GM18502 (cell line): Measurements from ENCODE around the gene EHD3.

ENCODE experiments used
- ATAC-seq: cut with Tn5 transposase; IDR thresholded peaks from one replicate; pipeline ENCODE4 v1.9.1; 2021; ENCODE audit warnings: mild to moderate bottlenecking; ENCODE audit not compliant: unreplicated experiment, poor library complexity

Gene EHD3

GRCh38 chr2:31233741-31234682 is at the start of gene EHD3:
EHD3 (plus strand) TSS chr2:31234152; CDS start chr2:31234622, 470 bp downstream.
- ATAC-seq, result peak; percentile 98

DNA sequence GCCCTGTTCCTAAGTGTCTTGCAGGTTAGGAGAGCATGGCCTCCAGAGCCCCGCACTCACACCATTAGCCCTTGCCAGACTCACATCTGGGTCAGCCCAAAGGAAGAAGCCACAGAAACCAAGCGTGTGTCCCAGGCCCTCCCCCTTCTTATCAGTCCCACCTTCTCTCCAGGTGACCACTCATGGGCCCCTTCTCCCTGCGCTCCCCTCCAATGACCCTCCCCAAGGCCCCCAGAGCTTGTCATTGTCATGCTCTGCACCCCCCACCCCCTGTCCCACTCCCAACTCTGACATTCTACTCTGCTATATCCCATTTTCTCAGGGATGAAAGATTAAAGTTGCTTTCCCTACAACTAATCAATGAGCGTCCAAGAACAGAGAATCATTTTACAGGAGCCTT is 46.8 kb upstream of the EHD3 start:
- ATAC-seq, result no peak

- ATAC-seq, result no peak
These were observed 45.8 kb upstream of the EHD3 start for GRCh38 chr2:31188131-31188530.

DNA sequence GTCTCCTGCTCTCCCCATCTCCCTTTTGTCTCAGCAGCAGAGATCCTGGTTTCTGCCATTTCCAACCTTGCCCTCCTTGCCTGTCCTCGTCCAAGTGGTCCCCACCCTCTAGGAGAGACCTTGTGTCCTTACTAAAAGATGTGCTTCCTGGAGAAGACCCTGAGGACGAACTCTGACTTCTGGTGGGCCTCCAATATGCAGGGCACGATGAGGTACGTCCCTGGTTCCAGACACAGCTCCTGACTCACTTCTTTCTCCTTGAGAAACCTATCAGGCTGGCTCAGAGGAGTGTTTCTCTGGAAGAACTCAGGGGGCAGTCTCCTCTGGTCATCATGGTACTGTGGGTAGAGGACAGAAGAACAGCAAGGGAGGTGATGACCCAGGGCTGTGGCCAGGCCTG is 44.8 kb upstream of the EHD3 start:
- ATAC-seq, result no peak

DNA sequence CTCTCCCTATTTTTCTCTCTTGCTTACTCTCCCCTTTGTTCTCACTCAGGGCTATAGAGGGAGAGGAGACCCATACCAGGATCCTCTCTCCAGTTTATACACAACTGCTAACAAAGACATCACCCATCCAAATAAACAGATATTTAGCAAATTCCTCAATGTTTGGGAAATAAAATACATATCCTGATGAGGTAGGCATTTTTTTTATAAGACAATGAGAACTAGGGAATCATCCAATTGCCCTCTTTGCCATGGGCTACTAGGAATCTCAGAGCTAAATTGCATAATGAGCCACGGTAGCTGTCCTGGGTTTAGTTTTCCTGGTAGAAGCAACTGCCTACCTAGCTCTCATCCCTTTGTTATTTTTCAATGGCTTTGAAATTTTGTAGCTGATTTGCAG is 43.8 kb upstream of the EHD3 start:
- ATAC-seq, result no peak

DNA sequence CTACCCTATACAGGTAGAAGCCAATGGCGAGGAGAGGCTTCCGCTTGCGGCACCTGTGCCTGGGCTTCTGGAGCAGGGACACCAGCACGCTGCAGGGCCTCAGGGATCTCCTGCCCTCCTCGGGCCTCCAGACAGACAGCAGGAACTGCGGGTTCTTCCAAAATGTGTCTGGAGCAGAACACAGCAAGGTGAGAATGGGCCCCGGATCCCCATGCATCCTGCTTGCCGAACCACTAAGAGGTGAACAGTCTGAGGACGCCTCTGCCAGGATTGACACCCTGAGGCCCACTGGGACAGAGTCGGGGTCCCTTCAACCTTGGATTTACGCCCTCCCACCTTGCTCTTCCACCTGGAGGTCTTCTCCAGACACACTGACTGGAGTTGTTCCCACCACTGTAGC is 42.0 kb upstream of the EHD3 start:
- no peak for ATAC-seq

DNA sequence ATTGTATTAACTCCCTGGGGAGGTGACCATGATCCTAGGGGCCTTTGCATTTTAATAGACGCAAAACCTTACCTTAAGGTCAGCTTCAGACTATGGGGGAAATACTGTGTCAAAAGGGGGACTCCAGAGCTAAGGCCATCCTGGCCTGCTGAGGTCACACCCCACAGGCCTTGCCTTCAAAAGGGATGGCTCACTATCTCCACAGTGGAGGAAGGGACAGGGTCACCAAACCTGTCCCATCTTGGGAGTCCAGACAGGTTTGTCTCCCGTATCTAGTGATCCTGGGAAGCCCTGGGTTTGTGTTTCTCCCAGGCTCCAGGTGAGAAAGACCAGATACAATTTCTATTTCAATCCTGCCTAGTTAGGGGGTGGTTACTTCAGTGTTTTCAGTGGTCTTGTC is 41.6 kb upstream of the EHD3 start:
- ATAC-seq, result no peak

DNA sequence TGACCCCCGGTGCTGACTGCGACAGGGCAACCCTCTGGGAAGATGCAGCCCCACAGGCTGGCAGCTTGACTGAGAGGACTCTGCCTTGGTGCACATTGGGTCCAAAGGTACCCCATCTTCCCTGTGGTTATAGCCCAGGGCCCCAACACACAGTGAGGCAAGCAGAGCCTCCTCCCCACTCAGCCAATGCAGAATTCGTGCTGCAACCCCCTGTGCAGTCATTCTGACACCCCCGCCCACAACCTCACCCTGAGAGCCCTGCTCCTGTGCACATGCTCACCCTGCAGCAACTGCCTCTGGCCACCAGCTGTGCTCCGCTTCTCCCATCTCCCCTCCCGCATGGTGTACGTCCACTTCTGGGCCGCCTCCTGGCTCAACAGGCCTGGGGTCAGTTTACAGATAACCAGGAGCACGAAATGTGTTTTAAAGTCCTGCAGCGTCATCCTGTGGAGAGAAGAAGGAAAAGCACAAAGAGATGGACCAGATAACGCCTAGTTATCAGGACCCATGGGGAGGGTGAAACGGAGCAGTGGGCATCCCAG is 41.0 kb upstream of the EHD3 start:
- no peak for ATAC-seq

GRCh38 chr2:31193806-31194205 is 40.1 kb upstream of the EHD3 start:
- ATAC-seq, result no peak

DNA sequence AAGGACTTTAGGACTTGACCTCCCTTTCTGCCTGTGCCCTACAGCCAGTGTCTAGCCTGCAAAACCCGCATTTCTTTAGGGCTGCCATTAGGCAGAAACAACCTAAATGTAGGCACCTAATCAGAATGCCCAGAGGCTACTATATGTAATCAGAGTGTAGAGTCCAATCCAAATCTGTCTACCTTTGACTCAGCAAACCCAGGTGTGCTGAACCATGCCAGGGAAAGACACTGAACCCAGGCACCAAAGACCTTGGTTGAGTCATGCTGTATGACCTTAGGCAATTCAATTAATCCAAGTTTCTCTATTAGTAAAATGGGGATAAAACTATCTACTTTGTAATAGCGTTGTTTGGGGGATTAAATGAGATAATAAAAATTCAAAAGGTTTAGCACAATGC is 37.3 kb upstream of the EHD3 start:
- ATAC-seq, result no peak

DNA sequence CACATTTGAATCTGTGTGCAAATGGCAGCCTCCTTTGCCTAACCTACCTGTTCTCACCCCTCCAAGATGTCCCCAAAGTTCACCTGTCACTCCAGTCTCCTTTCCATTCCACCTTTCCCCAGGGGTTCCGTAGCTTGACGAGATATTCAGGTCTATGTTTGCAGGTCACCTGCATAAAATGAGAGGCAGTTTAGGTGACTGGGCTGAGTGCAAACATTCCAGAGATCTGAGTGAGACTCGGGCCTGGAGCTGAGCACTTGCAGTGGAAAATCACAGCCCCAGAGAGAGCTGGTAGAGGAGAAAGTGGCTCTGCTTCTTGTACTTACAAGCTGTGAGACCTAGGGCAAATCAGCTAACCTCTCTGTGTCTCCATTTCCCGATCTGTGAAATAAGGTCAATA is 36.8 kb upstream of the EHD3 start:
- ATAC-seq, result no peak

DNA sequence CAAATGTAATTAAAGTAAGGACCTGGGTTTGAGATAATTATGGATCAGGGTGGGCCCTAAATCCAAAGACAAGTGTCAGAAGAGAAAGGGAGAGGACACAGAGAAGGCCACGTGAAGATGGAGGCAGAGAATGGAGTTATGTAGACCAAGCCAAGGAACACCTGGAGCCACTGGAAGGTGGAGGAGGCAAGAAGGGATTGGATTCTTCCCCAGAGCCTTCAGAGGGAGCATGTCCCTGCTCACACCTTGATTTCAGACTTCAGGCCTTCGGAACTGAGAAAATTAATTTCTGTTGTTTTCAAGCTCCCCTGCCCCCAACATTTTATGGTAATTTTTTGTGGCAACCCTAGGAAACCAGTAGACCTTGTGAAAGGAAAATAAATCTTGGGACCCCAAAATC is 36.3 kb upstream of the EHD3 start:
- no peak for ATAC-seq

GRCh38 chr2:31199206-31199605 is 34.7 kb upstream of the EHD3 start:
- ATAC-seq, result no peak

DNA sequence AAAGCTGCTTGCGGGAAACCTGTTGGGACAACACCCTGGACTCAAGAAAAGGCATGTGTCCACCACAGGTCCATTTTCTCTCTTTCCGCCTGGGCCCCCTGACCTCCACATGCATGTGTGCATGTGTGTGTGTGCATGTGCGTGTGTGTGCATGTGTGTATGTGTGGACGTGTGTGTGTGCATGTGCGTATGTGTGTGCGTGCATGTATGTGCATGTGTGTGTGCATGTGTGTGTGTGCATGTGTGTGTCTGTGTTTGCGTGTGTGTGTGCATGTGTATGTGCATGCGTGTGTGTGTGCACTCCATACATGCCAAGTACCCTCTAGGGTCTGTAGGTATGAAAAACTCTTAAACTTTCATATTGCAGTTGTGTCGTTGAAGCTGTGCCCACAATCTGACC is 33.0 kb upstream of the EHD3 start:
- ATAC-seq, result no peak

GRCh38 chr2:31202041-31202440 is 31.9 kb upstream of the EHD3 start:
- no peak for ATAC-seq

DNA sequence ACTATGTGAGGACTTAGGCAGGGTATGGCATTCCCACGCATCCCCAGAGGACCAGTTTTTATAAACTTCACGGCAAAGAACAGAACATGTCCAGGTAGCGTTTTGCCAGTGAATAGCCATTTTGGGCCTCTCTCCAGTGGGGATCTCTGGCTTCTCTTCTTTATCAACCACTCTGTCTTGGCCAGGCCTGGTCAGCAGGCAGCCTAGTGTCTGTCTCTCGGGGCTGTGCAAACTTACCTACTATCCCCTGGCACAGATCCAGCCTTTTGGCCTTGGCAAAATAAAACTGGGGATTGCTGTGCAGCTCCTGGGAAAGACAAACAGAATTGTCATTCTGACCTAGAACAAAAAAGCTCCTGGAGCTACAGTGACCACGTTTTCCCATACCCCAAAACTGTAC is 31.1 kb upstream of the EHD3 start:
- ATAC-seq, result no peak

- ATAC-seq, result no peak
These were observed 30.0 kb upstream of the EHD3 start for GRCh38 chr2:31203916-31204315.

- no peak for ATAC-seq
These were observed 29.2 kb upstream of the EHD3 start for GRCh38 chr2:31204783-31205182.

DNA sequence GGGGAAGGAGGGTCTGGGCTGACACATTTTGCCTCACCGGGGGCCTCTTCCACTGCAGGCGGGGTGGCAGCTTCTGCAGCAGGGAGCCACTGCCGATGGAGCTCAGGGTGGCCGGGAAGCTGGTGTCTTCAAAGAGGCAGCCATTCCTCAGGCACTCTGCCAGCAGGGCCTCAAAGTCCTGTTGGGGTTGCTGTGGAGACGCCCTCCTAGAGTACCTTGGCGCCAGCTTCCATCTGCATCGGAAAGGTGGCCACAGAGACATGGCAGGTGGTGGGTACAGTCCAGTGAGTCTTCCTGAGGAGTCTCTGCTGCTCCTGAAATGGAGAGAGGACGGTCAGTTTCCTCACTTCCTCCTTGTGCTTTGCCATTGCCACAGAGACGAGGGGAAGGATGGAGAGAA is 28.8 kb upstream of the EHD3 start:
- ATAC-seq, result no peak

DNA sequence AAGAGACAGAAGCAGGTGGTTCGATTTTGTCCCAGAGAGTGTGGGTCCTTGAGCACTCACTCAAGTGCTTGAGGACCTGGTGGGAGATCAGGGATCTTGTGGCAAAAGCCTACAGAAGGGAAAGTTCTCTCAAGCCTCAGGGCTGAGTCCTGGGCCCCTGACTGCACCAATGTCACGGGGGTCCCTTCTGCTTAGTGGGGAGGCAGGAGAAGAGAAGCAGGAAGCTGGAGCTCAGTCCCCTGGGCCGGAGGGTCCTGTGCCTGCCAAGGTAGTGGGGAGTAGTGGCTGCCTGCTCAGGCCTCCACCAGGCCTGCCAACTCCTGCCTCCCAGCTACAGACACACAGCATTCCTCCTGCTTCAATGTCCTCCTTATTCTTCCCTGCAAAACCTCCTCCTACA is 28.3 kb upstream of the EHD3 start:
- no peak for ATAC-seq

DNA sequence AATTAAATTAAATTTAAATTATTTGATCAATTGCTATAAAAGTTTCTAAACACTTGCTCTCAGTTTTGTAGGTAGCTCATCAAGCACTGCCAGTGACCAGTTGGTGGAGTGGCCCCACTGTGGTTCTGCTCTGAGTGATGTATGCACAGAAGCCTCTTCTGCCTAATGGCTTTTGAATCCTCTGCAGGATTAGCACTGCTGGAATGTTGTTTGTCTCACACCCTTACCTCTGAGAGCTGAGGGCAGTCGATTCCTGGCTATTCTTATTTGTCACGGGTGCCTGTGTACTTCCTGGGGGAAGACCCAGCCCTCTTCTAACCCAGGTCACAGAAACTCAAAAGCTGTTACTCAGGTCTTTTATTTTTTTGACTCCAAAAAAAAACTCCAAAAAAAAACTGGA is 26.2 kb upstream of the EHD3 start:
- ATAC-seq, result no peak

DNA sequence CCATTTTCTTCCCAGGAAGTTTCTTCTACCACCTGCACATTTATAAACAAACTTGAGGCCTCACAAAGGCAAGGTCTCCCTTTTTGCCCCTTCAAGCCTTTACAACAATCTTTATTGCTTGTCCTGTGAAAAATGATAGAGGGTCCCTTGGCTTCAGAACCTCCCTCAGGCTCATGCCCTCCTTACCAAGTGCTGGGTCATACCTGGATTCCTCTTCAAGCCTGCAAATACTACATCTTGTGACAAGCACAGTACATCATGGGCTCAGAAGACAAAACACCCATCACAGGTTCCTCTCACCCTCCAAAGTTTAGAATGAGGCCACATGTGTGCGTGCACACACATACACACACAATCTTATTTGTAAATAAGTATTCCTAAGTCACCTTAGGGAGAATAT is 25.7 kb upstream of the EHD3 start:
- no peak for ATAC-seq
